ENCODE data around the gene SLC25A3.
A peak's percentile ranks its signal among the peaks of the same experiment; 100 is the strongest.

SLC25A3 gene

DNA sequence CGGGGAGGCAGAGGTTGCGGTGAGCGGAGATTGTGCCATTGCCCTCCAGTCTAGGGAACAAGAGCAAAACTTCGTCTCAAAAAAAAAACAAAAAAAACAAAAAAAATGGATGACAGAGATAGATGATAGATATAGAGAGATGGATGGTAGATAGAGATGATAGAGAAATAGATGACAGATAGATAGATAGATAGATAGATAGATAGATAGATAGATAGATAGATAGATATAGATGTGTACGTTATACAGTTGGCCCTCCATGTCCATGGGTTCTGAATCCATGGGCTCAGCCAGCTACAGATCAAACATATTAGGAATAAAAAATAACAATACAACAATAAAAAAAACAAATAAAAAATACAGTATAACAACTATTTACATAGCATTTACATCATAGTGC lies 12.8 kb upstream of the SLC25A3 start:
- Histone ChIP-seq H3K9me3 (ENCODE audit: insufficient read depth, low read depth, low read length) (no peaks in the 10 kb centered on the region), H3K79me2 (ENCODE audit: control insufficient read depth, insufficient read depth, low read length, poor library complexity) (no peaks in the 10 kb centered on the region), H3K18ac (ENCODE audit: low read length) (no peak overlapping the region), H3K4me2 (ENCODE audit: low read length) (no peak overlapping the region), H3K4me3 (ENCODE audit: low read depth, low read length) (no peak overlapping the region), H3K79me1 (ENCODE audit: low read length) (no peaks in the 10 kb centered on the region), H2BK12ac (ENCODE audit: low read length) (no peak overlapping the region), H3K9ac (ENCODE audit: low read length) (no peak overlapping the region), H3K27ac (ENCODE audit: low read depth, low read length) (no peak overlapping the region), H3K4me1 (ENCODE audit: control insufficient read depth in 1 of 2, insufficient read depth in 2 of 2, low read length in 2 of 2) (no peaks in the 10 kb centered on the region), H3K23ac (ENCODE audit: low read length) (no peak overlapping the region), H4K91ac (ENCODE audit: low read depth, low read length) (no peak overlapping the region), H2BK120ac (ENCODE audit: insufficient read depth, low read length, poor library complexity) (no peak overlapping the region), H4K8ac (ENCODE audit: low read depth, low read length) (no peak overlapping the region), H2AK5ac (ENCODE audit: low read length) (no peak overlapping the region), H3K14ac (ENCODE audit: low read length) (no peak overlapping the region), H3K4ac (ENCODE audit: low read depth, low read length) (no peak overlapping the region), H3K27me3 (ENCODE audit: insufficient read depth, low read length) (no peaks in the 10 kb centered on the region), H4K12ac (ENCODE audit: low read depth, low read length) (no peak overlapping the region), H2AFZ (ENCODE audit: insufficient read depth, low read length, poor library complexity) (no peak overlapping the region), H2BK5ac (ENCODE audit: low read depth, low read length, poor library complexity) (no peak overlapping the region), H3K36me3 (ENCODE audit: control insufficient read depth in 1 of 2, insufficient read depth in 2 of 2, low read length in 2 of 2) (no peaks in the 10 kb centered on the region)
- DNase-seq, result no peak
- whole genome bisulfite sequencing (ENCODE audit: extremely low coverage, insufficient coverage, insufficient read length), result no CpG with 5 or more reads among the region's 5 CpGs

- no peak overlapping the region for H2AFZ ChIP-seq (ENCODE audit: insufficient read depth, low read length, poor library complexity)
- no peak overlapping the region for H3K4me3 ChIP-seq (ENCODE audit: low read depth, low read length)
- no peak for DNase-seq
- no peaks in the 10 kb centered on the region for H3K27me3 ChIP-seq (ENCODE audit: insufficient read depth, low read length)
- no peak overlapping the region for H3K27ac ChIP-seq (ENCODE audit: low read depth, low read length)
- no peak overlapping the region for H3K18ac ChIP-seq (ENCODE audit: low read length)
- no peak overlapping the region for H2BK12ac ChIP-seq (ENCODE audit: low read length)
- no peak overlapping the region for H2BK120ac ChIP-seq (ENCODE audit: insufficient read depth, low read length, poor library complexity)
- no CpG with 5 or more reads among the region's 1 CpG for WGBS (ENCODE audit: extremely low coverage, insufficient coverage, insufficient read length)
- no peaks in the 10 kb centered on the region for H3K36me3 ChIP-seq (ENCODE audit: control insufficient read depth in 1 of 2, insufficient read depth in 2 of 2, low read length in 2 of 2)
- no peaks in the 10 kb centered on the region for H3K4me1 ChIP-seq (ENCODE audit: control insufficient read depth in 1 of 2, insufficient read depth in 2 of 2, low read length in 2 of 2)
- no peak overlapping the region for H2BK5ac ChIP-seq (ENCODE audit: low read depth, low read length, poor library complexity)
- H3K23ac ChIP-seq (ENCODE audit: low read length), result no peak overlapping the region
- no peak overlapping the region for H4K8ac ChIP-seq (ENCODE audit: low read depth, low read length)
- H3K14ac ChIP-seq (ENCODE audit: low read length), result no peak overlapping the region
- H3K79me2 ChIP-seq (ENCODE audit: control insufficient read depth, insufficient read depth, low read length, poor library complexity), result no peaks in the 10 kb centered on the region
- H3K79me1 ChIP-seq (ENCODE audit: low read length), result no peaks in the 10 kb centered on the region
- no peak overlapping the region for H3K4me2 ChIP-seq (ENCODE audit: low read length)
- H3K4ac ChIP-seq (ENCODE audit: low read depth, low read length), result no peak overlapping the region
- no peak overlapping the region for H4K12ac ChIP-seq (ENCODE audit: low read depth, low read length)
- H4K91ac ChIP-seq (ENCODE audit: low read depth, low read length), result no peak overlapping the region
- no peak overlapping the region for H2AK5ac ChIP-seq (ENCODE audit: low read length)
- H3K9ac ChIP-seq (ENCODE audit: low read length), result no peak overlapping the region
- no peaks in the 10 kb centered on the region for H3K9me3 ChIP-seq (ENCODE audit: insufficient read depth, low read depth, low read length)
These were observed 12.4 kb upstream of the SLC25A3 start for GRCh38 chr12:98581101-98581500.

DNA sequence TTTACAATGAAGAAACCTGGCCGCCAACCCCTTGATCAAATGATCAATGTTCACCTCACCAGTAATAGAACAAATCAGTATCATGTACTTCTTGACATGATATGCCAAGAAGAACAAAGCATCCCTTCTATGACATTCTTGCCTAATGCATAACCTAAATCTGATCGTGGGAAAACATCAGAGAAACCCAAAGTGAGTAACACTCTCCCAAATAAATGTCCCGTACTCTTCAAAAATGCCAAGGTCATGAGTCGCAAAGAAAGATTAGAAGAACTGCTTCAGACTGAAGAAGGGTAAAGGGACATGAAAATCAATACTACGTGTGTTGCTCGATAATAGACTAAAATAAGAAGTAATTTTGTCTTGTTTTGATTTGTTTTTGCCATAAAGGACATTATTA lies 11.4 kb upstream of the SLC25A3 start:
- no peaks in the 10 kb centered on the region for H3K79me1 ChIP-seq (ENCODE audit: low read length)
- H2BK120ac ChIP-seq (ENCODE audit: insufficient read depth, low read length, poor library complexity), result no peak overlapping the region
- no peak overlapping the region for H3K14ac ChIP-seq (ENCODE audit: low read length)
- no peak overlapping the region for H2AK5ac ChIP-seq (ENCODE audit: low read length)
- no CpG with 5 or more reads among the region's 6 CpGs for WGBS (ENCODE audit: extremely low coverage, insufficient coverage, insufficient read length)
- no peaks in the 10 kb centered on the region for H3K27me3 ChIP-seq (ENCODE audit: insufficient read depth, low read length)
- H2BK12ac ChIP-seq (ENCODE audit: low read length), result no peak overlapping the region
- H3K27ac ChIP-seq (ENCODE audit: low read depth, low read length), result no peak overlapping the region
- no peak overlapping the region for H3K4me3 ChIP-seq (ENCODE audit: low read depth, low read length)
- H3K79me2 ChIP-seq (ENCODE audit: control insufficient read depth, insufficient read depth, low read length, poor library complexity), result no peaks in the 10 kb centered on the region
- H2AFZ ChIP-seq (ENCODE audit: insufficient read depth, low read length, poor library complexity), result no peak overlapping the region
- H3K4me2 ChIP-seq (ENCODE audit: low read length), result no peak overlapping the region
- H3K23ac ChIP-seq (ENCODE audit: low read length), result no peak overlapping the region
- H3K36me3 ChIP-seq (ENCODE audit: control insufficient read depth in 1 of 2, insufficient read depth in 2 of 2, low read length in 2 of 2), result no peaks in the 10 kb centered on the region
- no peak overlapping the region for H3K9ac ChIP-seq (ENCODE audit: low read length)
- H3K4ac ChIP-seq (ENCODE audit: low read depth, low read length), result no peak overlapping the region
- no peak overlapping the region for H4K12ac ChIP-seq (ENCODE audit: low read depth, low read length)
- peak in 1 of 2 donors; percentile 12 for DNase-seq
- no peak overlapping the region for H4K8ac ChIP-seq (ENCODE audit: low read depth, low read length)
- H2BK5ac ChIP-seq (ENCODE audit: low read depth, low read length, poor library complexity), result no peak overlapping the region
- H3K9me3 ChIP-seq (ENCODE audit: insufficient read depth, low read depth, low read length), result no peaks in the 10 kb centered on the region
- no peaks in the 10 kb centered on the region for H3K4me1 ChIP-seq (ENCODE audit: control insufficient read depth in 1 of 2, insufficient read depth in 2 of 2, low read length in 2 of 2)
- no peak overlapping the region for H3K18ac ChIP-seq (ENCODE audit: low read length)
- H4K91ac ChIP-seq (ENCODE audit: low read depth, low read length), result no peak overlapping the region

GRCh38 chr12:98587084-98587483 lies 6.4 kb upstream of the SLC25A3 start:
- Histone ChIP-seq H2BK120ac (ENCODE audit: insufficient read depth, low read length, poor library complexity) (no peak overlapping the region), H3K36me3 (ENCODE audit: control insufficient read depth in 1 of 2, insufficient read depth in 2 of 2, low read length in 2 of 2) (no peaks in the 10 kb centered on the region), H3K4me3 (ENCODE audit: low read depth, low read length) (no peak overlapping the region), H3K9ac (ENCODE audit: low read length) (peak overlapping the region; percentile 64), H4K91ac (ENCODE audit: low read depth, low read length) (no peak overlapping the region), H4K12ac (ENCODE audit: low read depth, low read length) (no peak overlapping the region), H3K79me2 (ENCODE audit: control insufficient read depth, insufficient read depth, low read length, poor library complexity) (no peaks in the 10 kb centered on the region), H3K79me1 (ENCODE audit: low read length) (no peaks in the 10 kb centered on the region), H3K23ac (ENCODE audit: low read length) (no peak overlapping the region), H3K4me1 (ENCODE audit: control insufficient read depth in 1 of 2, insufficient read depth in 2 of 2, low read length in 2 of 2) (peaks cover 0 to 4% of the 10 kb centered on the region in 2 experiments), H2AFZ (ENCODE audit: insufficient read depth, low read length, poor library complexity) (no peak overlapping the region), H3K27ac (ENCODE audit: low read depth, low read length) (no peak overlapping the region), H4K8ac (ENCODE audit: low read depth, low read length) (no peak overlapping the region), H3K27me3 (ENCODE audit: insufficient read depth, low read length) (no peaks in the 10 kb centered on the region), H3K9me3 (ENCODE audit: insufficient read depth, low read depth, low read length) (no peaks in the 10 kb centered on the region), H2BK5ac (ENCODE audit: low read depth, low read length, poor library complexity) (no peak overlapping the region), H3K14ac (ENCODE audit: low read length) (no peak overlapping the region), H2BK12ac (ENCODE audit: low read length) (no peak overlapping the region), H2AK5ac (ENCODE audit: low read length) (no peak overlapping the region), H3K18ac (ENCODE audit: low read length) (no peak overlapping the region), H3K4ac (ENCODE audit: low read depth, low read length) (no peak overlapping the region), H3K4me2 (ENCODE audit: low read length) (no peak overlapping the region)
- WGBS (ENCODE audit: extremely low coverage, insufficient coverage, insufficient read length), result no CpG with 5 or more reads among the region's 5 CpGs
- DNase-seq, result no peak

Measured in trophoblast cell (in vitro differentiated cells and primary cell).